A172 (cell line): Measurements from ENCODE around the gene DUSP21. TPM values are rescaled to one million over a fixed set of nuclear protein-coding genes. Genes with fewer than 3 reads are reported as not detected.
"Not testable (repeated sequence)": the region's sequence is repeated elsewhere in the genome, so short reads cannot be mapped to it uniquely, and the experiment has no call there.

Experiments
- DNase-seq: peaks from one replicate; pipeline ENCODE4 v3.0.0-alpha.2; 2015; ENCODE audit warnings: low spot score
- total RNA-seq: library from RNA; depleted of rRNA; stranded (reverse); fragments of >200 nt; shearing (Covaris generic); gene quantifications from 2 replicates; pipeline ENCODE4 v1.2.3, GENCODE V29; 2014; rRNA removed

DUSP21 gene
- total RNA-seq, result not detected in 2 replicates

GRCh38 chrX:44843753-44844152 is at the start of gene DUSP21:
DUSP21 (plus strand) TSS chrX:44844021; CDS start chrX:44844133, 112 bp downstream.
- DNase-seq, result no peak

- DNase-seq, result no peak
Measured at GRCh38 chrX:44795945-44796450, 47.8 kb upstream of the DUSP21 start.

- DNase-seq, result no peak
Measured at GRCh38 chrX:44802613-44803012, 41.2 kb upstream of the DUSP21 start.

GRCh38 chrX:44815681-44816080 is 28.1 kb upstream of the DUSP21 start:
- DNase-seq, result no peak

- no peak for DNase-seq
Measured at GRCh38 chrX:44816367-44816766, 27.5 kb upstream of the DUSP21 start.

- DNase-seq, result no peak
Measured at GRCh38 chrX:44817029-44817428, 26.8 kb upstream of the DUSP21 start.

- DNase-seq, result no peak
Measured at GRCh38 chrX:44822601-44823000, 21.2 kb upstream of the DUSP21 start.

GRCh38 chrX:44823193-44823592 is 20.6 kb upstream of the DUSP21 start:
- not testable (repeated sequence) for DNase-seq

GRCh38 chrX:44828008-44828605 is 15.7 kb upstream of the DUSP21 start:
- DNase-seq, result peak; percentile 67

- no peak for DNase-seq
Measured at GRCh38 chrX:44829832-44830231, 14.0 kb upstream of the DUSP21 start.

GRCh38 chrX:44842550-44843317 is 1.1 kb upstream of the DUSP21 start:
- DNase-seq, result no peak

GRCh38 chrX:44843318-44843702 is 511 bp upstream of the DUSP21 start:
- DNase-seq, result peak; percentile 24

- DNase-seq, result no peak
Measured at GRCh38 chrX:44844204-44844603, 383 bp downstream of the DUSP21 start.

GRCh38 chrX:44850891-44851290 is 7.1 kb downstream of the DUSP21 start:
- DNase-seq, result not testable (repeated sequence)

- no peak for DNase-seq
Measured at GRCh38 chrX:44871114-44871645, 27.4 kb downstream of the DUSP21 start.

- DNase-seq, result peak; percentile 5
Measured at GRCh38 chrX:44871931-44872820, 28.4 kb downstream of the DUSP21 start.

- peak; percentile 88 for DNase-seq
Measured at GRCh38 chrX:44872821-44873414, 29.1 kb downstream of the DUSP21 start, which contains the start of gene KDM6A. KDM6A (plus strand) TSS chrX:44873188; CDS start chrX:44873552, 364 bp downstream.

- DNase-seq, result peak; percentile 19
Measured at GRCh38 chrX:44873415-44874276, 29.8 kb downstream of the DUSP21 start.

GRCh38 chrX:44874420-44875184 is 30.8 kb downstream of the DUSP21 start:
- peak; percentile 25 for DNase-seq

- no peak for DNase-seq
Measured at GRCh38 chrX:44875185-44875489, 31.3 kb downstream of the DUSP21 start.
